NCI-H2171 treated with DMSO at 0.1 percent for 48 hours (cell line): ENCODE data around the gene RPTOR.
A peak's percentile ranks its signal among the peaks of the same experiment; 100 is the strongest.

Source experiments
- DNase-seq: peaks from one replicate; lab custom pipeline; 2025; lab: John Stamatoyannopoulos, UW

RPTOR gene

DNA sequence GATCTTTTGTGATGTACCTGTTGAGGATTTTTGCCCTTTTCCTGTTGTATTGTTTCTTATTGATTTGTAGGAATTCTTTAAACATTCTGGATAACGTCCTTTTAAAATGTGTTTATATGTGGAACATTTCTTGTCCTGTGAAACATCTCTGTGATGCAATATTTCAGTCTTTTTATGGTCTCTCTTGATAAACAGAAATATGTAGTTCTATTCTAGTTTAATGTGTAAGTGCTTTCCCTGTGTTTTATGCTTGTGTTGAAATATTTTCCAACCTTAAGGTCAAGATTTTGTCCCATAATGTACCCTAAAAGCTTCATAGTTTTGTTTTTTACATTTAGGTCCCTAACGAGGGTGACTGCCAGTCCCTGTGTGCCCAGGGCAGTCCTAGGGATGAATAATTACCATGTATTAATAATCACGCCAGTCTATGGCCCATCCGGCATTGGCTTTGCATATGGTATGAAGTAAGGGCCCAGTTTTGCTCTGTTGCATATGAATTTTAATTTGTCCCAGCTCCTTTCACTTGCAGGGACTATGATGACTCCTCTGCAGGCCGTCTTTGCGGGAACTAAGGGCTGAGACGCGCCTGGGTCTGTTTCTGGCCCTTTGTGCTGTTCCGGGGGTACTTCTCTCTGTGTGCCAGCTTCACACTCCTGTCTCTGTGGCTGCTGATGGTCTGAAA is 44.2 kb downstream of the RPTOR start:
- DNase-seq, result no peak

DNA sequence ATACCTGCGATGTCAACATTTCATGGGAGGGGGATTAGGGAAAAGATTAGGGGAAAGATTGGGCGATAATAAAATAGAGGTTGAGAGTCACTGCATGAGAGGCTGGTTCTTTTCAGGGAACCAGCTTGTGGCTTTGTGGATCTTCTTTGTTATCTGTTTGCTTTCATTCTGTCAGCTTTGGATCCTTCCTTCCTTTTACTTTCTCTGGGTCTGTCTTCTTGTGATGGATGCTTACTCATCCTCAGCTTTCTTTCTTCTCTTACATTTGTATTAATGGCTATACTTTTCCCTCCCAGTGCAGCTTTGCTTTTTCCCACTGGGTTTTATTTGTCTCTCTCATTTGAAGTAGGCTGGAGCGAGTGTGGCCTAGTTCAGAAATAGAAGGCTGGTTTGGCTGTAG is 47.1 kb downstream of the RPTOR start:
- no peak for DNase-seq

DNA sequence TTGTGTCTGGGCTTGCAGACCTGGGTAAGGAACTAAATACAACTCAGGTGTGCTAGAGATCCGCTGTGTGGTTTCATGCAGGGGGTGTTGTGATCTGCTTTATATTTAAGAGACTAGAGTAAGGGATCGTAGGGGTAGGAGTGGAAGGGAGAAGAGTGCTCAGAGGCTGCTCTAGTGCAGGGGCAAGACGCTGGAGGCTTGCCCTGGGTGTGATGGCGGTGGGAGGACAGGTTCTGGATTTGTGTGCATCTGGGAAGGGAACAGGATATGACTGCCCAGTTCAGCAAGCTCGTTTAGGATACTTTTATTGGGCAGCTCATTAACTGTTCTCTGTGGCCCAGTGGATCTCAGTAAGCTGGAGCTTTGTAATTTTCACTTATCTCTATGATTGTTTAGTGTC is 47.6 kb downstream of the RPTOR start:
- DNase-seq, result no peak

- no peak for DNase-seq
These were observed 48.5 kb downstream of the RPTOR start for GRCh38 chr17:80593181-80593580.

- DNase-seq, result peak; percentile 70
These were observed 50.0 kb downstream of the RPTOR start for GRCh38 chr17:80594431-80595269.

GRCh38 chr17:80596760-80597608 is 52.3 kb downstream of the RPTOR start:
- no peak for DNase-seq

DNA sequence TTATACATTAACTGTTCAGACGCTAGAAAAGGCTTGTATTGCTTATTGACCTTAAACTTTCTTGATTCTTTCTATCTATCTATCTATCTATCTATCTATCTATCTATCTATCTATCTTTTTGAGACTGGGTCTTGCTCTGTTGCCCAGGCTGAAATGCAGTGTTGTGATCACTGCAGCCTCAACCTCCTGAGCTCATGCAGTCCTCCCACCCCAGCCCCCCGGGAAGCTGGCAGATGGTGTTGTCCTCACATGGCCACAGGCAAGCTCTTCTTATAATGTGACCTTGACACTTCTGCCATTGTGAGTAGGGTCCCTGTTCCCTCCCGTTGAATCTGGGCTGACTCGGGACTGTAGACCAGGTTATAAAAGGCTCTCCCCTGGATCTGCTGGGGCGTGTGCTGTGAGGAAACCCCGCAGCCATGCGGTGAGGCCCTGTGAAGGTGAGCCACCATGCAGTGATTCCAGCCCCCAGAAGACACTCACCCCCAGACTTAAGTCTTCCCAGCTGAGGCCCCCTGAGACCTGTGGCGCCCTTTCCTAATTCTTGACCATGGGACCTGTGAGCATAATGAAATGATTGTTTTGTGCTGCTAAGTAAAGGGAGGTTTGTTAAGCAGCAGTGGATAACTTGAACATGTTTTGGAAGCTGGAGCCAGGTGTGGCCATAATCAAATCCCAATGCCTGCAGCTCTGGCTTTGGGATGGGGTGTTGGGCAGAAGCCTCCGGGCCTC is 54.3 kb downstream of the RPTOR start:
- peak; percentile 12 for DNase-seq

DNA sequence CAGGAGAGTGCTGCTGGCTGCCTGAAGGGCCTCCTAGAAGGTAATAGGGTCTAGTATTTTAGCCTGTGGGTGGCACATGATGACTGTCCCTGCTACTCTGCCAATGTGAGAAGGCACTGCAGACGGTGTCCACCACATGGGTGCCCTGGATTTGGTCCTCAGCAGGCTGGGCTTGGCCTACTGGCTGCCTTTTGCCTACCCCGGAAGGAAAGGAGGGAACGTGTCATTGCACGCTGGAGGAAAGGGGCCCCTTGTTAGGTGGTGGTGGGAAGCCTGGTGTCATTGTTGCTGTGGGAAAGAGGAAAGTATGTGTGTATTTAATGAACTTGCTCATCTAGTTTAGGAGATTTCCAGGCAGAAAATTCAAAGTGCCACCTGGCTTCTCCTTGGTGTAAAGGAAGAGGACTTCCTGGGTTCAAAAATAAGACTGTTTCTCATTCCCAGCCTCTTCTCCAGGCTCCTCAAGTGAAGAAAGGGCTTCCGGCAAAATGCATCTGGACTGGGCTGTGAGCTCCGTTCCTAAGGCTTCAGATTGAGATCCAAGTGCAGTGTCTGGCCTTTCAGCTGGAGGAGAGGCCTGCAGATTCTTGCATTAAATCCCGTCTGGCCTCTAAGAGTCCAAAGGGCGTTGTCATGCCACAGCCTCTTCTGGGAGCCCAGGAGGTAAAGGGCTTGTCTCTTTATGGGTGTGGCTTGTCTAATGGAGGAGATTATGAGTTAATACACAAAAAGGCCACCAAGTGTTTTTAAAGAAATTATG is 55.1 kb downstream of the RPTOR start:
- DNase-seq, result no peak

- DNase-seq, result no peak
These were observed 56.5 kb downstream of the RPTOR start for GRCh38 chr17:80601146-80601545.

- DNase-seq, result no peak
These were observed 58.8 kb downstream of the RPTOR start for GRCh38 chr17:80603396-80603795.

DNA sequence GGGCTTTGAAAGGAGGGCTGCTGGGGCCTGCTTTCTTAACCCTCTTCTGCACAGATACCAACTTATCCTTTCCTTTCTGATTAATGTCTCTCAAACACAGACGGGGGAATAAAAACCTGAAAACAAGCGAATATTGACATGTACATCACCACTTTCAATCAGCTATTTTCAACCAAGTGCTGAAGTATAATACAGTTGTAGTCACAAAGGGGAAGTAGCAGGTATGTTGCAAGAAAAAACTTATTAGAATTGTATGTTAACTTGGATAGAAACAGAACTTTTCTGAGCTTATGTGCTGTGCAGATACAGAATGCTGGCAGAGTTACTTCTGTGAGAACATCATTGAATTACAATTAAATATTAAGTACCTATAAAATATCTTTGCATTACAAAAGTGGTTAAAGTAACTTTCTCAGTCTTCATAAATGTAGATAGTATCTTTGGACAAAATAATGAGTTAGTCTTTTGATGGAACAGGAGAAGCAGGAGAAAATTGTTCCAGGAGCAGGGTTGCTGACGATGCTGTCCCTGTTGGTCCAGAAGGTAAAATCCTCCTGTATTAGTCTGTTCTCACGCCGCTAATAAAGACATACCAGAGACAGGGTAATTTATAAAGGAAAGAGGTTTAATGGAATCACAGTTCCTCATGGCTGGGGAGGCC is 59.5 kb downstream of the RPTOR start:
- no peak for DNase-seq

- no peak for DNase-seq
These were observed 60.0 kb downstream of the RPTOR start for GRCh38 chr17:80604670-80605010.

- no peak for DNase-seq
These were observed 60.9 kb downstream of the RPTOR start for GRCh38 chr17:80605326-80606066.

GRCh38 chr17:80608326-80608725 is 63.7 kb downstream of the RPTOR start:
- no peak for DNase-seq

DNA sequence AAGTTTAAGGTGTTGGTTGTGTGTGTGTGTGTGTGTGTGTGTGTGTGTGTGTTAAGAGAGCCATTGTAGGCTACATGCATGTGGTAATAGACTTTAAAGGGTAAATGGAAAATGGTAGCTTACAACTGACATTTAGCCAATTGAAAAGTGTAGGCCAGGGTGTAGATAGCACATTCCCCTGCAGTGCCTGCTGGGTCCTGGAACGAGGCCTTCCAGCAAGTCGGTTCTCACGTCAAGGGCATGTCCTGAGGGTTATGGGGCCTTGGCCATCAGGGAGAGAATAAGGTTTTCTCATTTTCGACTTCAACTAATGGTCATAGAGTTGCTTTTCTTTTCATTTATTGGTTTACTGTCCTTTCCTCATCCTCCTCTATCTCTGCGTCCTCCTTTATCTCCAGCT is 65.1 kb downstream of the RPTOR start:
- DNase-seq, result no peak

- DNase-seq, result no peak
These were observed 67.2 kb downstream of the RPTOR start for GRCh38 chr17:80611816-80612215.

GRCh38 chr17:80612997-80613731 is 68.5 kb downstream of the RPTOR start:
- DNase-seq, result no peak

- no peak for DNase-seq
These were observed 69.1 kb downstream of the RPTOR start for GRCh38 chr17:80613732-80614071.

GRCh38 chr17:80614332-80615047 is 69.9 kb downstream of the RPTOR start:
- DNase-seq, result no peak
